Activated naive CD4-positive, alpha-beta T cell treated with anti-CD3 and anti-CD28 coated beads, Interleukin-2, amount 50 U/mL, for 72 hours (primary cell): ENCODE results near the gene OSBPL5. TPM values are rescaled to one million over a fixed set of nuclear protein-coding genes. Genes with fewer than 3 reads are reported as not detected.
"Not testable (repeated sequence)": the region's sequence is repeated elsewhere in the genome, so short reads cannot be mapped to it uniquely, and the experiment has no call there.

ENCODE experiments used
- ATAC-seq, 2 donors: fragments of 150-1000 bp; cut with Tn5 transposase; 2 replicates each; pipeline ENCODE4 v1.10.0; 2021; ENCODE audit warnings: mild to moderate bottlenecking in 2 of 2, moderate library complexity in 2 of 2
- DNase-seq, 2 donors: peaks; one replicate each; pipeline ENCODE4 v3.0.0; 2021 to 2022; ENCODE audit warnings: low spot score in 2 of 2
- H3K27ac Mint-ChIP-seq, 2 donors: one replicate each; pipeline ENCODE4 v1.8.0; 2022; ENCODE audit warnings: mild to moderate bottlenecking in 2 of 2, mixed read lengths in 2 of 2
- H3K36me3 Mint-ChIP-seq, 2 donors: one replicate each; pipeline ENCODE4 v1.8.0; 2022; ENCODE audit warnings: mixed read lengths in 2 of 2
- H3K9me3 Mint-ChIP-seq, 2 donors: one replicate each; pipeline ENCODE4 v1.8.0; 2022; ENCODE audit warnings: mixed read lengths in 2 of 2
- total RNA-seq, 2 donors: library from RNA; stranded (reverse); gene quantifications; one replicate each; pipeline ENCODE4 v1.2.3, GENCODE V29; 2022

OSBPL5 gene
- total RNA-seq, 2 donors from 2014 or later, result 1.2 to 20.0 TPM

GRCh38 chr11:3086671-3087150, 78.4 kb downstream of the OSBPL5 start:
- no peak overlapping the region for H3K27ac Mint-ChIP-seq
- DNase-seq (no peak), ATAC-seq (no peak)
- no peaks in the 10 kb centered on the region for H3K9me3 Mint-ChIP-seq
- no peaks in the 10 kb centered on the region for H3K36me3 Mint-ChIP-seq

GRCh38 chr11:3086114-3086513, 79.0 kb downstream of the OSBPL5 start:
- no peaks in the 10 kb centered on the region for H3K9me3 Mint-ChIP-seq
- ATAC-seq (no peak), DNase-seq (peak in 1 of 2 donors; percentile 30)
- H3K36me3 Mint-ChIP-seq, result no peaks in the 10 kb centered on the region
- no peak overlapping the region for H3K27ac Mint-ChIP-seq

GRCh38 chr11:3085052-3085451, 80.1 kb downstream of the OSBPL5 start:
- H3K27ac Mint-ChIP-seq, result peak overlapping the region in 1 of 2 donors; percentile 29
- H3K36me3 Mint-ChIP-seq, result no peaks in the 10 kb centered on the region
- H3K9me3 Mint-ChIP-seq, result no peaks in the 10 kb centered on the region
- ATAC-seq (no peak), DNase-seq (no peak)

- no peak for DNase-seq
- no peak for ATAC-seq
- H3K9me3 Mint-ChIP-seq, result no peaks in the 10 kb centered on the region
- no peak overlapping the region for H3K27ac Mint-ChIP-seq
- no peaks in the 10 kb centered on the region for H3K36me3 Mint-ChIP-seq
These were observed 81.8 kb downstream of the OSBPL5 start for GRCh38 chr11:3083321-3083720.

- no peaks in the 10 kb centered on the region for H3K36me3 Mint-ChIP-seq
- no peak overlapping the region for H3K27ac Mint-ChIP-seq
- no peak for DNase-seq
- no peak for ATAC-seq
- no peaks in the 10 kb centered on the region for H3K9me3 Mint-ChIP-seq
These were observed 83.7 kb downstream of the OSBPL5 start for GRCh38 chr11:3081386-3081751.

- Mint-ChIP-seq H3K9me3 (no peaks in the 10 kb centered on the region), H3K36me3 (no peaks in the 10 kb centered on the region), H3K27ac (no peak overlapping the region)
- ATAC-seq (no peak), DNase-seq (no peak)
These were observed 84.3 kb downstream of the OSBPL5 start for GRCh38 chr11:3080733-3081385.

GRCh38 chr11:3080104-3080503, 85.0 kb downstream of the OSBPL5 start:
- no peak for DNase-seq
- Mint-ChIP-seq H3K27ac (no peak overlapping the region), H3K9me3 (no peaks in the 10 kb centered on the region), H3K36me3 (no peaks in the 10 kb centered on the region)
- ATAC-seq, result no peak

GRCh38 chr11:3077846-3078440, 87.2 kb downstream of the OSBPL5 start:
- Mint-ChIP-seq H3K9me3 (no peaks in the 10 kb centered on the region), H3K36me3 (no peaks in the 10 kb centered on the region), H3K27ac (no peak overlapping the region)
- DNase-seq (no peak), ATAC-seq (no peak)

- H3K36me3 Mint-ChIP-seq, result no peaks in the 10 kb centered on the region
- no peak for ATAC-seq
- DNase-seq, result no peak
These were observed 87.8 kb downstream of the OSBPL5 start for GRCh38 chr11:3077189-3077836.

GRCh38 chr11:3074912-3075589, 90.1 kb downstream of the OSBPL5 start:
- no peaks in the 10 kb centered on the region for H3K36me3 Mint-ChIP-seq
- no peak for ATAC-seq
- H3K9me3 Mint-ChIP-seq, result no peaks in the 10 kb centered on the region
- no peak for DNase-seq
- no peak overlapping the region for H3K27ac Mint-ChIP-seq

More at GRCh38 chr11:3077189-3077836, 87.8 kb downstream of the OSBPL5 start:
- H3K9me3 Mint-ChIP-seq, result no peaks in the 10 kb centered on the region
- no peak overlapping the region for H3K27ac Mint-ChIP-seq

GRCh38 chr11:3073029-3073435, 92.1 kb downstream of the OSBPL5 start:
- H3K36me3 Mint-ChIP-seq, result no peaks in the 10 kb centered on the region
- no peak overlapping the region for H3K27ac Mint-ChIP-seq
- ATAC-seq, result no peak
- DNase-seq, result no peak
- H3K9me3 Mint-ChIP-seq, result no peaks in the 10 kb centered on the region

- Mint-ChIP-seq H3K27ac (no peak overlapping the region), H3K9me3 (no peaks in the 10 kb centered on the region), H3K36me3 (no peaks in the 10 kb centered on the region)
- ATAC-seq (no peak), DNase-seq (no peak)
These were observed 95.7 kb downstream of the OSBPL5 start for GRCh38 chr11:3069425-3069824.

GRCh38 chr11:3066308-3066707, 98.8 kb downstream of the OSBPL5 start:
- not testable (repeated sequence) for ATAC-seq, H3K9me3 Mint-ChIP-seq, H3K36me3 Mint-ChIP-seq, H3K27ac Mint-ChIP-seq, DNase-seq

- not testable (repeated sequence) for H3K36me3 Mint-ChIP-seq, DNase-seq, H3K27ac Mint-ChIP-seq, ATAC-seq, H3K9me3 Mint-ChIP-seq
These were observed 100.4 kb downstream of the OSBPL5 start for GRCh38 chr11:3064709-3065108.

- H3K27ac Mint-ChIP-seq, result peak overlapping the region in 1 of 2 donors; percentile 12
- H3K36me3 Mint-ChIP-seq, H3K9me3 Mint-ChIP-seq, ATAC-seq, DNase-seq: not testable (repeated sequence)
These were observed 101.2 kb downstream of the OSBPL5 start for GRCh38 chr11:3063876-3064275.

- ATAC-seq, H3K36me3 Mint-ChIP-seq, DNase-seq, H3K27ac Mint-ChIP-seq, H3K9me3 Mint-ChIP-seq: not testable (repeated sequence)
These were observed 101.7 kb downstream of the OSBPL5 start for GRCh38 chr11:3063432-3063831.

GRCh38 chr11:3060436-3061025, 104.6 kb downstream of the OSBPL5 start:
- peaks cover 0 to 6% of the 10 kb centered on the region in 2 donors for H3K36me3 Mint-ChIP-seq
- no peaks in the 10 kb centered on the region for H3K9me3 Mint-ChIP-seq
- no peak for DNase-seq
- no peak for ATAC-seq
- no peak overlapping the region for H3K27ac Mint-ChIP-seq
